ENCODE data around the gene RBM4B.

GRCh38 chr11:66725647-66726046, 48.0 kb upstream of the RBM4B start:
- TF ChIP-seq CTCF (IDR thresholded peaks at IDR 0.05; ENCODE audit: insufficient read depth, low read length) (no peak), GABPA (IDR thresholded peaks at IDR 0.05; ENCODE audit: low read depth) (no peak), REST (IDR thresholded peaks at IDR 0.05; ENCODE audit: insufficient replicate concordance, low read depth) (no peak), POLR2AphosphoS5 (IDR thresholded peaks at IDR 0.05; ENCODE audit: low read depth) (no peak), SPI1 (IDR thresholded peaks at IDR 0.05; ENCODE audit: borderline replicate concordance, low read depth) (no peak)
